ENCODE data around the gene LTF.
"Not testable (repeated sequence)": the region's sequence is repeated elsewhere in the genome, so short reads cannot be mapped to it uniquely, and the experiment has no call there.

The LTF gene

GRCh38 chr3:46447228-46447985 lies 17.3 kb downstream of the LTF start:
- no peak for DNase-seq (ENCODE audit: low read depth in 2 of 3, low spot score in 2 of 3)

- DNase-seq (ENCODE audit: low read depth in 2 of 3, low spot score in 2 of 3), result no peak
Measured at GRCh38 chr3:46442576-46443530, 21.9 kb downstream of the LTF start.

GRCh38 chr3:46440531-46441294 lies 24.0 kb downstream of the LTF start:
- no peak for DNase-seq (ENCODE audit: low read depth in 2 of 3, low spot score in 2 of 3)

GRCh38 chr3:46438831-46439230 lies 25.9 kb downstream of the LTF start:
- DNase-seq (ENCODE audit: low read depth in 2 of 3, low spot score in 2 of 3), result no peak

- DNase-seq (ENCODE audit: low read depth in 2 of 3, low spot score in 2 of 3), result no peak
Measured at GRCh38 chr3:46435081-46435726, 29.5 kb downstream of the LTF start.

GRCh38 chr3:46433841-46434240 lies 30.9 kb downstream of the LTF start:
- no peak for DNase-seq (ENCODE audit: low read depth in 2 of 3, low spot score in 2 of 3)

- DNase-seq (ENCODE audit: low read depth in 2 of 3, low spot score in 2 of 3), result not testable (repeated sequence)
Measured at GRCh38 chr3:46433118-46433517, 31.6 kb downstream of the LTF start.

GRCh38 chr3:46431905-46432304 lies 32.8 kb downstream of the LTF start:
- DNase-seq (ENCODE audit: low read depth in 2 of 3, low spot score in 2 of 3), result not testable (repeated sequence)

- DNase-seq (ENCODE audit: low read depth in 2 of 3, low spot score in 2 of 3), result not testable (repeated sequence)
Measured at GRCh38 chr3:46430879-46431278, 33.8 kb downstream of the LTF start.

- DNase-seq (ENCODE audit: low read depth in 2 of 3, low spot score in 2 of 3), result no peak
Measured at GRCh38 chr3:46429671-46430070, 35.0 kb downstream of the LTF start.

- DNase-seq (ENCODE audit: low read depth in 2 of 3, low spot score in 2 of 3), result no peak
Measured at GRCh38 chr3:46429250-46429649, 35.5 kb downstream of the LTF start.

GRCh38 chr3:46427916-46428833 lies 36.5 kb downstream of the LTF start:
- DNase-seq (ENCODE audit: low read depth in 2 of 3, low spot score in 2 of 3), result no peak

GRCh38 chr3:46427404-46427803 lies 37.3 kb downstream of the LTF start:
- DNase-seq (ENCODE audit: low read depth in 2 of 3, low spot score in 2 of 3), result not testable (repeated sequence)

- DNase-seq (ENCODE audit: low read depth in 2 of 3, low spot score in 2 of 3), result not testable (repeated sequence)
Measured at GRCh38 chr3:46426476-46426875, 38.2 kb downstream of the LTF start.

- no peak for DNase-seq (ENCODE audit: low read depth in 2 of 3, low spot score in 2 of 3)
Measured at GRCh38 chr3:46423588-46423987, 41.1 kb downstream of the LTF start.

GRCh38 chr3:46422617-46423016 lies 42.1 kb downstream of the LTF start:
- DNase-seq (ENCODE audit: low read depth in 2 of 3, low spot score in 2 of 3), result no peak

- no peak for DNase-seq (ENCODE audit: low read depth in 2 of 3, low spot score in 2 of 3)
Measured at GRCh38 chr3:46420931-46421330, 43.8 kb downstream of the LTF start.

GRCh38 chr3:46419816-46420215 lies 44.9 kb downstream of the LTF start:
- DNase-seq (ENCODE audit: low read depth in 2 of 3, low spot score in 2 of 3), result no peak

- no peak for DNase-seq (ENCODE audit: low read depth in 2 of 3, low spot score in 2 of 3)
Measured at GRCh38 chr3:46417841-46418611, 46.7 kb downstream of the LTF start.
